ENCODE results near the gene ITPRID2.
"Not testable (repeated sequence)": the region's sequence is repeated elsewhere in the genome, so short reads cannot be mapped to it uniquely, and the experiment has no call there.

The ITPRID2 gene

DNA sequence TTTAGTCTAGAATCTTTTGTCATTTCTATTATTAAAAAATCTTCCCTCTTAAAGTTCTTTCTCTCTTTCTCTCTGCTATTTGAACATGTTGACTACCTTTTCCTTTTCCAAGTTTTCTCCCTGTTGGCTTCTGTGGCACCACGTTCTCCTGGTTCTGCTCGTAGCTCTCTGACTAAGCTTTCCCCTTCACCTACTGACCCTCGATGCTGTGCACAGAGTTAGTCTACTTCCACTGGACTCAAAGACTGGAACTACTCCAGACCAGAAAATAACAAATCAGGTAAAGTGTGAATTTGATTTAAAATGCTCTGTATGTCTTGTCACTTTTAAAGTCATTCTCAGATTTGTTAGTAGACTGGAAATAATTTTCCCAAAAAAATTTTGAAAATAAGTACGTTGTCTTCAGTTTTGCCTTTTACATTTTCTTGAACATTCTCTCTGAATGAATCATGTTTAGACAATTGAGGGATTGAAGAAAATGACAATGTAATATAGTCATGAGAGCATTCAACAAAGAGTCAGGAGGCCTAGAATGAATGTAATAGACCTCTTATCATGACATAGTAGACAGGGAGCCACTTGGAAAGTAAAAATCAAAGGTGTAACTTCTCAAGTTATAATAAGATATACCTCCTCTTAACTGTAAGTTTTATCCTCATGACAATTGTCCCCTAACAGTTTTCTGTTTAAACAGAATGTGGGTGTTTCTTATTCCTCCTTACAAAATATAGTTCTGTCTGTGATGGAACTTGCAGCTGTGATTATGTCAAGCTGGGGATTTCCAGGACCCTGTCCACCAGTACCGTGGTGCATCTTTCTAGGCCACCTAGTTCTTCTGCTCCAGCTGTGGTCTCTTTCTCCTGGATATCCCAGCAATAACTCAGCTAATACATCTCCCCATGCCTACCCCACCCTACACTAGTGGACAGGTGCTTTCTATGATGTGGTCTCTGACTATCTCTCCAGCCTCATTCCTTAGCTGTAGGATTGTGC is 25.5 kb downstream of the ITPRID2 start:
- no peak for DNase-seq

DNA sequence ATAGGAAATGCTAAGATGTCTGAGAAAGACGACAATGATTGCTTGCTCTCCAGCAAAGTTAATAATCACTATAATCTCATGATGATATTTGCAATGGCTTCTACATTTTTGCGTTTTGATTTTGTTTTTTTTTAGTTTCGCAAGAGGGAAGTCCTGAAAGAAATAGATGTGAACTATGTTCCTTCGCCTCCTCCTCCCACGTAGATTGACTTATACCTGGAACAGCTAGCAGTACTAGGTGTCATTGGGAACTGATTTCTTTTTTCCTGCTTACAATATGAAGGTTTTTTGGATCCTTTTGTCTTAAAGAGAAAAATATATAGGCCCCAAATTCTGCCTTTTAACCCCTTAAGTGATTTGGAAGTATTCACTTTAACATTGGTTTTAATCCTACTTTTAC is 26.7 kb downstream of the ITPRID2 start:
- DNase-seq = no peak

DNA sequence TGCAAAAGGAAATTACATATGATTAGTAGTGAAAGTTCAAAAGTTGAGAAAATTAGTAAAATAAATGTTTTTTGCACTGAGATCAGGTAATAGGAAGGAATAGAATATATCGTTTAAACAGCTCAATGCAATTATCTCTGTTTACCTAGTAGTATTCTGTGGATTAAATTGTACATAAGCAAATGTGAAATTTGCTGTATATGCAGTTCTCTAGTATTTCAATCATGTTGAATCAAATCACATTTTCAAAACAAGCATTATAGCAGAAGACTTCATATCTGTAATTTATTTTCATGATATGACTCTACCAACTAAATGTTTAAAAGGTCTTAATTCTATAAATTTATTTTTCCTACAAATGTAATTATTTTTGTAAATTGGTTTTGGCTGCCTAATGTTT is 31.6 kb downstream of the ITPRID2 start:
- no peak for DNase-seq

DNA sequence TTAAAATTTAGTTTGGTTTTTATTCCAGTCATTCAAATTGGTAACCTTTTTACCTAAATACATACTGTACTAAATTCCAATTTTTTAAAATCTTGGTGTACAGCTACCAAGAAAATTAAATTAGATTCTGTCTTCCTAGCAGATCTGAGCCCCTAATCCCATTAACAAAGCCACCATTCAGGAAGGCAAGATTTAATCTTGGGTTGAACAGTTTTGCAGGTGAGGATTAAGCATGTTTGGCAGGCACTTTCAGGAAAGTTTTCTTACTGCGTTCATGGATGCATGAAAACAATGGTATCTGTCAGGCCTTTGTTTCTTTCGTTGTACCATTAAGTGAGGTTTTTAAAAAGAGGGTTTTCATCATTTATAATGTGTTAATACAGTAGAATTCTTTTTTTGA is 32.8 kb downstream of the ITPRID2 start:
- DNase-seq = no peak

DNA sequence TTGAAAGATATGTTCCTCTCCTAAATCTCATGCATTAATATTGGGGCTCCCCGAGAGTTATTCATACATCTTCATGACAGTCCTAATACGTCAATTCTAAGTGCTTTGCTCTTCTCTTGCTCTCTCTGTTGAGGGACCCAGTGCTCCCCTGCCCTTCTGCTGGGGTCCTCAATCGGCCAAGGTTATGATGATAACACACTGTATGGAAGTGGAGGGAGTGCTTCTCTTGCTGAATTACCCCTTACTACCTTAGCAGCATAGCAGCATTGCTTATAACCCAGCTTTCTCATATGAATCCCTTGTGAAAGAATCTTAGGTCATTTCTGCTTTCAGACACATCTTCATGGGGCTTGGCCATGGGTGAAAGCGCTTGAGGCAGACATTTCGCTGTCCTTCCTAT is 43.2 kb downstream of the ITPRID2 start:
- no peak for DNase-seq

DNA sequence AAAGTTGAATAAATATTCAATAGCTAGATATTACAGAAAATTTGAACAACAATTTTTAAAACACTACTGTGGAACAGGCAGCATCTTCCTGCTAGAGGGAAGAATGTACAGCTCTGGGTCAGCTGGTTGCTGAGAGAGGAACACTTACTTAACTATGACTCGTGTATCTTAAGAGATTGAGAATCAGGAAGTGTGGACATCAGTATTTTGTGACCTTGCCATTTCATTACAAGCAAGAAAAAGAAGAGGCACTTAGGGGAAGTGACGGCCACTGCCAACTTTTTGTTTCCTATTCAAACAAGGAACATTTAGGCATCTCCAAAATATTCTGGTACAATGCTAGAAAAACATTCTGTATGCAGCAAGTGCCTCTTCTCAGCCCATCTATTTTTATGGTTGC is 45.9 kb downstream of the ITPRID2 start:
- no peak for DNase-seq

DNA sequence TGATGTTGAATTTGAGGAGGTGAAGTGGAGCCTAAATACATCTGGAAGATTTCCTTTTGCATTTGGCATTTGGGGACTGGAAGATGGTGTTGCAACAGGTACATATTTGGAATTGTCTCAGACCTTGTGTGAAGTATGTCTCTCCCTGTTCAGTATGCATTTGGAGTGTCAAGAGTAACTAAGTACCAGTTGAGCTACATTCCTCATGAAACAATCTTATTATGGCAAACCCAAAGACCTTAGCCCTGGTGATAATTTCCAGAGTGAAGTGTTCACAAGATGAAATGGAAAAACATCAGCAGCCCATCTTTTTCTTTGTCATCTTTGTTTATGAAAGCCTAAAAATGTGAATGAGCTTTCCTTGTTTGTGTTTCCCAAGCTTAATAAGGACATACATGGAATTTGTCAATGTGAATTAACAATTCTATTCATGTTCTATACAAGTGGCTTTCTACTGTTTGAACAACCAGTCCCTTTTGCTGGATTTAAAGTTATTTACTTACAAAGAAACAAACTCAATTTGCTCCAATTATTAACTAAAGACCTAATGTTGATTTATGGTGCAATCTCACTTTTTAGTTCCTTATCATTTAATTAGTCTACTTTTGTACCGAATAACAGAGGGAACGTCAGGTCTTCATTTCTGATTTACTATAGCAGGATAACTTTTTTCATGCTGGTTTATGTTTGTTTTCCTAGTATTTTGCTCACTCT is 52.0 kb downstream of the ITPRID2 start:
- no peak for DNase-seq

DNA sequence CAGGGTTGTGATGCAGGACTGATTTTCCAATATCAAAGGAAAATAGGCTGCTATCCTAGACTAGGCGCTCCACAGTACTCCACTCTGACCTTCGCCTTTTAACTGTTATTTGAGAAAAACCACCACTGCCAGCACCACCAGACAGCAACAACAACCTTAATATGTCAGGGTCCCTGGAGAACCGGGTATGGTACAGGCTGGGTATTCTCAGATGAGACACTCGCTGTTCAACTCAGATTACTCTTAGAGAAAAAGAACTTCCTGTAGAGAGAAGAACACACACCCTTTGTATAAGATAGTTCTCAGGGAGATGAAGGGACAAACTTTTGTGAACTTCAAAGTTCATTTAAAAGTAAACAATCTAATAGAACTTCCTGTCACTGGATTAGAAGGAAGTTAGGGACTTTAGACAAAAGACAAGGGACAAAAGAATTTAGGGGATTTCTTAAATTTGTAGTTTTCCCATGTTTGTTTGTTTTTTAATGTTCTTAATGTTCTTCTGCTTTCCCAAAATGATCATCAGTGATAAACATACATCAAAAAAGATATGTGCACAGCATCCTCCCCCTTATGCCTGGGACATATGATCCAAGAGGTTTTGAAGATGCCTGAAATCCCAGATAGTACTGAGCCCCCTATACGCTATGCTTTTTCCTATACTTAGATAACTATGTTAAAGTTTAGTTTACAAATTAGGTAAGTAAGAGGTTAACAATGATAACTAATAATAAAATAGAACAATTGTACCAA is 52.8 kb downstream of the ITPRID2 start:
- DNase-seq = no peak

DNA sequence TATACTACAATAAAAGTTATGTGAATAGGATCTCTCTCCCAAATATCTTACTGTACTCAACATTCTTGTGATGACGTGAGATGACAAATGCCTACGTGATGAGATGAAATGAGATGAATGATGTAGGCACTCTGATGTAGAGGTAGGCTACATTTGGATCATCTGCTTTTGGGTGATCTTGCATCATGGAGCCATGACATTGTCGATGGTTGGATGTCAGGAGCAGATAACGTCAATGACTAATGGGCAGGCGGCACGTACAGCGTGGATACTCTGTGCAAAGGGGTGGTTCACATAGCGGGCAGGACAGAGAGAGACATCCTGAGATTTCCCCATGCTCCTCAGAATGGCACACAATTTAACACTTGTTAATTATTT is 53.4 kb downstream of the ITPRID2 start:
- DNase-seq = no peak

DNA sequence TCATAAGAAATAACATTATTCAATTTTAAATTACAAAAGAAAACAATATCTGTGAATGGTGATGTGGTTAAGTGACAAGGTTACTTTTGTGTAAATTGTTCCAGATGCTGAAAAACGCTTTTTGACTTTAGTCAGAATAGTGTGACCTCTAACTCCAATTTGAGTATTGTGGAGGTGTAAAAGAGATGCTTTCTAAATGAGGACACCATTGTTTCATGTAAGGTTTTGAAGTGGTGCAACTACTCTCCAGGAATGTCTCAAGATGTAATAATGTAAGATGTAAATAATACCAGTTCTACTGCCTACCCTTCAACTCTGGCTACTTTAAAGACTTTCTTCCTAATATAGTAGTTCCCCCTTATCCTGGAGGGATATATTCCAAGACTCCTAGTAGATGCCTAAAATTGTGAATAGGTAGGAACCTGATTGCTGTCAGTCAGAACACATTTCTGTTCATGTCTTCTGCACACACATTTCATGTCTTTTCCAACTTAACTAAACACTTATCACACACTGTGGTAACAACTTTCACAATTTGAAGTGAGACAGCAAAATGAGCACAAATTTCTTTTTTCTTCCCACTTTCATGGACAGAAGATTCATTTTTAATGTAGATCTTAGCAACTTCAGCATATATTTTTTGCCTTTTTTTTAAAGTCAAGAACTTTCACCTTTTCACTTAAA is 55.1 kb downstream of the ITPRID2 start:
- no peak for DNase-seq

DNA sequence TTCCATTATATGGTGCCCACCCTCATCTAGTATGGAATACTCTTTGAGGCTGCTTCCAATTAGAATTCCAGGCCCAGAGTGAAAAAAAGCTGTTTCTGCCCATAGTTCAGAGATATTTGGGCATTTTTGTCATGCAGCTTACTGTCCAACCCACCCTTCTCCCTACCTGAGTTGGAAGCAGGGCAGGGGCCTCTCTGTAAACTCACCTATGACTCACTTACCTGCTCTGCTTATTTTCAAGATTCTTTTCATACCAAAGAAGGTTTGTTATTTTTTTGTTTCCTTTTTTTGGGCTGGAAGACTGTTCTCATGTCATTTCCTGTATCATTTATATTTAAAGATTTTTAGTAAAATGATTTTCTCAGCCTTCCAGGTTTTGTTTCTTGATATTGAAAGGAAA is 55.7 kb downstream of the ITPRID2 start:
- DNase-seq = no peak

DNA sequence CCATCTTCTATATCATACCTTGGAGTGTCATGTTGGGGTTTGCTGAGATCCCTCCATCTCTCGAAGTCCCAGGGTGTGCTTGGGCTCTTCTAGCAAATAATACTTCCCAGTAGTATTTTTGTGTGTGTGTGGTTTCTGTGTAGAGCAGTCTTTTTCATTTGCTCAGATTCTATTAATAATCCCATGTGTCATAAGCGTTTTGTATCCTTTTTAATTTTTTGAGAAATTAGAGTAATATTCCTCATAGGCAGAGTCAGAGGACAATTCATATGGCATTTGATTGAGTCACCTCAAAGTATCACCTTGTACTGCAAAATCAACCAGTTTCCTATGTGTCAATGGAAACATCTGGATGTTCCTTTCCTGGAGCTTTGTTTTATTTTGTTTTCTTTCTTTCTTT is 56.7 kb downstream of the ITPRID2 start:
- no peak for DNase-seq

DNA sequence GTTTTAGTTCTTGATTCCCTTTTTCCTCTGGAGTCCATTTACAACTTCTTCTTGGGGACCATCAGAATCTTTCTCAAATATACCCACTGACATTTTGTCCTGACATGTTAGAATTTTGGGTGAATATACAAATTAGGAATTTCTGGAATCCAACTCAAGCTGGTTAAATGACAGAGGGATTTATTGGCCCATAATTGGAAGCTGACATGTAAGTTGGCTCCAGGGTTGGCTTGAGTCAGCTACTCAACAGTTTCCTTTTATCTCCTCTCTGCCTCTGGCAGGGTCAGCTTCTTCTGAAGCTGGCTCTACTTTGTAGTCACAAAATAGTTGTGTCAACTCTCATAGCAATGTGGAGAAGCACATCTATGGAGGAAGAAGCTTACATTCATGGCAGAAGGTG is 57.5 kb downstream of the ITPRID2 start:
- DNase-seq = no peak

DNA sequence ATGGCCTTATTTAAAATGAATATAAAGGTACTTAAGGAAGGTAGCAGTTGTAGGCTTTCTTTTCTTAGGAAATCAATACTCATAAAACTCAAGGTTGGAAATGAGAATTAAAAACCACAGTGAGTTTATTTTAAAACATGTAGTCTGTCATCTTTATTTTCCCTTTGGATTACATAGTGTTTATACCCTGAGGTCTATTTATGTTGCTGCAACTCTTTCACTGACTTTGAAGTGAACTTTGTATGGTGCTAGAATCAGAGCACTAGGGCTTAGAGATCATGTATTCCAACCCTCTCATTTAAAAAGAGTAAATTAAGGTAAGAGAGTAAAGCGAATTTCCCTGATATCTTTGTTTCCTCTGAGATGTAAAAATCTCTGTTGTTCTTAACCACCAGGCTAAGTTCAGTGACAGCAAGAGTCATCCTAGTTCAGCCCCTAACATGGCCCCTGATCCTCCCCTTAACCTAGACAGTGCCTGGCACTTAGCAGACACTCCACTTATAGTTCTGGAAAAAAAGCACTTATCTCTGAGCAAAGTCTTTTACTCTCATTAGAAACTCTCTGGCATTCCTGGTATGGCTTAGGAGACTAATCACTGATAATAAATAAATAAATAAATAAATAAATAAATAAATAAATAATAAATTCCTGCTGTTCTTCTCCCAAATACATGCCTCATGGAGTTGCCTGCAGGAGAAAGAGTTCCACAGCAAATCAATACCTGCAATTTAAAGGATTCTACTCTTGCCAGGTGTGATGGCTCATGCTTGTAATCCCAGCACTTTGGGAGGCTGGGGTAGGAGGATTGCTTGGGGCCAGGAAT is 61.1 kb downstream of the ITPRID2 start:
- DNase-seq = no peak

DNA sequence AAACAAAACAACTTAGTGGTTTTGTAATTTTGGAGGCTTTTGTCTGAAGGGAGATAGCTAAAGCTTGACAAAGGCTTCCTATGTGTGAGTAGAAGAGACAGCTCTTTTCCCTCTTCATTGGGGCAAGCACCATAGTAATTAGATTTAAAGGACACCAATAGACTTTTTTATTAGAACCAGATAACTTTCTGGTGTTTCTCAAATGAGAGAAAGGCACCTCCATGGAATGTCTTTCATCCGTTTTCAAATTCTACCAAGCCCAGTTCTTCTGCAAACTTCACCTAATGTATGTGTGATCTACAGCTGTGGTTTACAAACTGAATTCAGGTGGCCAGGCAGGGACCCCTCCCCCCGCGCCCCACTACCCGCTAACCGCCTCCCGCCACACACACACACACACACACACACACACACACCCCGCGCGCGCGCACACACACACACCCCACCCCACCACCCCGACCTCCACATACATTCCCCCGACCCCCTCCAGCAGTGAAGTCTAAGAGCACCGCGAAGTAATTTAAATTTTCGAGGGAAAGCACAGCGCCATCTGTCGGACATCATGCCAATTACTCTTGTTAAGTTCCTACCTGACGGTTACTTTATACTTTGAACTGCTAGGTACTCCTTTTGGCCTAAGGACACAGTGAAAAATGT is 62.5 kb downstream of the ITPRID2 start:
- DNase-seq = no peak

DNA sequence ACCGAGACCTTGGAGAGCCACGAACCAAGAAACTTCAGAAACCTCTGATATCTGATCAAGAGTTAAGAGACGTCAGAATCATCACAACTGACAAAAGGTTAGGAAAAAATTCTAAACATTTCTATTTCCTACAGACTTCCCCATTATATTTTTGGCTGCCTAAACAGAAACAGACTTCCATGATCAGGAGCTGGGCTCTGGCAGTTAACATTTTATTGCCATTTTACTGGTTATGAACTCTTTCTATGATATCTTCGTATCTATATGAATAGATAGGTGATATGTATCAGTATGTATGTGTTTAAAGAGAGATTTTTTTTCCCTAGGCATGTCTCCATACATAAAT is 63.0 kb downstream of the ITPRID2 start:
- no peak for DNase-seq

DNA sequence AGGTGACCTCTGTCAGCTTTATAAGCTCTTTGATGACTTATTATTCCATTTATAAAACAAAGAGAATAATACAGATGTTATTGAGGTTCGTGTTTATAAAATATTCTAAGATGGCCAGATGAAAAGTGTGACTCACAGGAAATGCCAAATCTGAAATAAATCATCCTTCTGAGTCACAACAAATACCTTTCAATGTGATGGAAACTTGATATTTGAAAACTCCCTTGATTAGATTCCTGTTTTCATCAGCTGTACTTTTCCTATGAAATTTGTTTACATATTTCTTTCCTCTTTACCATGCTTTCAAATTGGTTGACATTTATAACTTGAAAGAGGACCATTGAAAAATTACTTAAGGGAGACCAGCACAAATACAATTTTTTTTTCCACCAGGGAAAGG is 63.5 kb downstream of the ITPRID2 start:
- no peak for DNase-seq

DNA sequence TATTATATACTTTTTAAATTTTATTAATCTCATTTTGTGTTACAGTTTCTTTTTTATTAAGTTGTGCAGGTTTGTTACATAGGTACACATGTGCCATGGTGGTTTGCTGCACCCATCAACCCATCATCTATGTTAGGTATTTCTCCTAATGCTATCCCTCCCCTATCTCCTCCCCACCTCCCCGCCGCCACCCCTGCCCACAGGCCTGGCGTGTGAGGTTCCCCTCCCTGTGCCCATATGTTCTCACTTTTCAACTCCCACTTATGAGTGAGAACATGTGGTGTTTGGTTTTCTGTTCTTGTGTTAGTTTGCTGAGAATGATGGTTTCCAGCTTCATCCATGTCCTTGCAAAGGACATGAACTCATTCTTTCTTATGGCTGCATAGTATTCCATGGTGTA is 64.3 kb downstream of the ITPRID2 start:
- not testable (repeated sequence) for DNase-seq

DNA sequence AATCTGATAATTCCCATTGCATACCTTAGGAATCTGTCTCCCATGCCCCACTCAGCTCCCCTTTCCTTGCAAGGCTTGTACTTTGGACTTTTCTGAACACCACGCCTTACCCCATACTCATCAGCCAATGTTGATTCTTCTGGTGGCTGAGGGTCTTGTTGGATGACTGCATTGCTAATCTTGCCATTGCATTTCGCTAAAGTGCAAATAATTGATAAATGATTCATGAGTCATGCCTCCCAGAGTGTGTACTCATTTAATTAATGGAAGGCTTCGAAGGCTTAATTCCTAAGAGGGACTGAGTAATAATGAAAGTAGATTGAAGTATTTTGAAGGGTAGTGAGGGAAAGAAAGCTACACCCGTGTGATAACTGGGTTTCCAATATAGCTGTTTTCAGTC is 66.1 kb downstream of the ITPRID2 start:
- DNase-seq = no peak

DNA sequence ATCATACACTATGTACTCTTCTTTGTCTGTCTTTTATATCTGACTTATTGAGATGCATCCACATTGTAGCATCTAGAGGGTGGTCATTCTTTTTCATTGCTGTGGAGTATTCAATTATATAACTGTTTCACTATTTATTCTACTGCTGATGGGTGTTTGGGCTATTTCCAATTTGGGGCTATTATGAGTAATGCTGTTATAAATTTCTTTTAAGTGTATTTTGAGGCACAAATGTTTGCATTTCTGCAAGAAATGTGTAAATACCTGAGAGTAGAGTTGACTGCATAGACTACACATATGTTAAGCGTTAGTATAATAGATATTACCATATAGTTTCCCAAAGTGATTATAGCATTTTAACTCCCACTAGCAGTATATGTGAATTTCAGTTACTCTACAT is 67.2 kb downstream of the ITPRID2 start:
- DNase-seq = no peak

DNA sequence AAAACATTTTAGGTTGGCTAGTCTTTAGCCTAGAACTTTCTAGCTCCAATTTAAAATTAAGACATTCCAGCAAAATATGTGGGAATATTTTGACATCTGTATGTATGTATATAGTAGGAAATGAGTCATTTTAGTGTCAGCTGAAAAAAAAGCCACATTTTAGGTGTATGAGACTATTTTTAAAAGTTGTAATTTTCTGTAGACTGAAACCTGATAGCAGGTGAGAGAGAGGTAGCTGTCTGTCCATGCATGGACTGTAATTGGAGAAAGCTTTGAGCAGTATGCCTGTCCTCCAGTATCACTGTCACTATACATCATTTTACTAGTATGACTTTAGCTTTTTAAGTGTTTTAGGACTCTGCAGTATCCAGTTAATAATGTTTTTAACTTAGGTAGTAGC is 68.0 kb downstream of the ITPRID2 start:
- DNase-seq = no peak

DNA sequence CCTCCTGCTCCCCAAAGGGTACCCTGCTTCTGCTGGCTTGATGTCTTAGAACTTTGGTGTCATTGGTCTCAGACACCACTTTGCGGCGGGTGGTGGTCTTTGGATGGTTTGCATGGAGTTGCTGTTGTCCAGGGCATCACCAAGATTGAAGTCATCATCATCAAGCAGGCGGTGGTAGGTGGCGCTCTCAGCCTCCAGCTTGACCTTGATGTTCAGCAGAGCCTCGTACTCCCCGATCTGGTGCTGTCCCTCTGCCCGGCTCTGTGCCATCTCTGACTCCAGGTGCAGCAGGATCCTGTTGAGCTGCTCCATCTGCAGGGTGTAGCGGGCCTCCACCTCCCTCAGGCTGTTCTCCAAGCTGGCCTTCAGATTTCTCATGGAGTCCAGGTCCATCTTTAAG is 69.6 kb downstream of the ITPRID2 start:
- DNase-seq = not testable (repeated sequence)

Measured in NCI-H524 treated with DMSO at 0.1 percent for 48 hours (cell line).